ENCODE measurements around the gene MYPOP. TPM values are rescaled to one million over a fixed set of nuclear protein-coding genes. Genes with fewer than 3 reads are reported as not detected.

MYPOP gene
- total and polyA plus RNA-seq, 4 donors: 0.70 to 3.0 (median 1.3) TPM

DNA sequence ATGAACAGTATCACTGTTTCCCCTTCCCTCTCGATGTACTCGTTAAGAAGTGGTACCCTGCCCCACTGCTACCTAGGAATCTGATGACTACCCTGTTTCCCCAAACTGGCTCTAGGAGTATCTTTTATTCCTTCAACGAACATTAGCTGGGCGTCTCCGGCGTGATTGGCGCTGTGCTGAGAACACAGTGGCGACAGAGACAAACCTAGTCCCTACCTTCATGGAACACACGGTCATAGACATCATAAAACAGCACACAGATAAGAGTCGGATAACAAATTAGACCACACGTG lies 40.2 kb downstream of the MYPOP start:
- H3K36me3 ChIP-seq (ENCODE audit: control insufficient read depth in 4 of 4, insufficient read depth in 3 of 4, low read depth in 1 of 4, low read length in 3 of 4): peaks cover 0 to 3% (median 1%) of the 10 kb centered on the region in 4 donors
- H3K9me3 ChIP-seq (ENCODE audit: control insufficient read depth in 4 of 4, low read length in 3 of 4): no peaks in the 10 kb centered on the region
- H3K27ac ChIP-seq (ENCODE audit: low read depth in 1 of 2, low read length in 2 of 2): peak overlapping the region; percentile 82 to 93
- TF ChIP-seq, protein P1, sequence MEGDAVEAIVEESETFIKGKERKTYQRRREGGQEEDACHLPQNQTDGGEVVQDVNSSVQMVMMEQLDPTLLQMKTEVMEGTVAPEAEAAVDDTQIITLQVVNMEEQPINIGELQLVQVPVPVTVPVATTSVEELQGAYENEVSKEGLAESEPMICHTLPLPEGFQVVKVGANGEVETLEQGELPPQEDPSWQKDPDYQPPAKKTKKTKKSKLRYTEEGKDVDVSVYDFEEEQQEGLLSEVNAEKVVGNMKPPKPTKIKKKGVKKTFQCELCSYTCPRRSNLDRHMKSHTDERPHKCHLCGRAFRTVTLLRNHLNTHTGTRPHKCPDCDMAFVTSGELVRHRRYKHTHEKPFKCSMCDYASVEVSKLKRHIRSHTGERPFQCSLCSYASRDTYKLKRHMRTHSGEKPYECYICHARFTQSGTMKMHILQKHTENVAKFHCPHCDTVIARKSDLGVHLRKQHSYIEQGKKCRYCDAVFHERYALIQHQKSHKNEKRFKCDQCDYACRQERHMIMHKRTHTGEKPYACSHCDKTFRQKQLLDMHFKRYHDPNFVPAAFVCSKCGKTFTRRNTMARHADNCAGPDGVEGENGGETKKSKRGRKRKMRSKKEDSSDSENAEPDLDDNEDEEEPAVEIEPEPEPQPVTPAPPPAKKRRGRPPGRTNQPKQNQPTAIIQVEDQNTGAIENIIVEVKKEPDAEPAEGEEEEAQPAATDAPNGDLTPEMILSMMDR (IDR thresholded peaks at IDR 0.05; ENCODE audit: low read depth, low read length, missing input control): no peak
- TF ChIP-seq HNF4G (IDR thresholded peaks at IDR 0.05): no peak
- TF ChIP-seq JUND (IDR thresholded peaks at IDR 0.05): no peak
- TF ChIP-seq FOXA2 (IDR thresholded peaks at IDR 0.05): no peak
- TF ChIP-seq, protein P2, sequence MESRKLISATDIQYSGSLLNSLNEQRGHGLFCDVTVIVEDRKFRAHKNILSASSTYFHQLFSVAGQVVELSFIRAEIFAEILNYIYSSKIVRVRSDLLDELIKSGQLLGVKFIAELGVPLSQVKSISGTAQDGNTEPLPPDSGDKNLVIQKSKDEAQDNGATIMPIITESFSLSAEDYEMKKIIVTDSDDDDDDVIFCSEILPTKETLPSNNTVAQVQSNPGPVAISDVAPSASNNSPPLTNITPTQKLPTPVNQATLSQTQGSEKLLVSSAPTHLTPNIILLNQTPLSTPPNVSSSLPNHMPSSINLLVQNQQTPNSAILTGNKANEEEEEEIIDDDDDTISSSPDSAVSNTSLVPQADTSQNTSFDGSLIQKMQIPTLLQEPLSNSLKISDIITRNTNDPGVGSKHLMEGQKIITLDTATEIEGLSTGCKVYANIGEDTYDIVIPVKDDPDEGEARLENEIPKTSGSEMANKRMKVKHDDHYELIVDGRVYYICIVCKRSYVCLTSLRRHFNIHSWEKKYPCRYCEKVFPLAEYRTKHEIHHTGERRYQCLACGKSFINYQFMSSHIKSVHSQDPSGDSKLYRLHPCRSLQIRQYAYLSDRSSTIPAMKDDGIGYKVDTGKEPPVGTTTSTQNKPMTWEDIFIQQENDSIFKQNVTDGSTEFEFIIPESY (IDR thresholded peaks at IDR 0.05): no peak
- TF ChIP-seq FOXA1 (IDR thresholded peaks at IDR 0.05): no peak
- TF ChIP-seq GABPA (IDR thresholded peaks at IDR 0.05 in 1 of 2, conservative IDR thresholded peaks at IDR 0.05 in 1 of 2): no peak
- no peak for TF ChIP-seq YY1 (IDR thresholded peaks at IDR 0.05)
- no peak for TF ChIP-seq EGR1 (IDR thresholded peaks at IDR 0.05; ENCODE audit: low read depth in 2 of 2)
- no peak for TF ChIP-seq RAD21 (IDR thresholded peaks at IDR 0.05)
- TF ChIP-seq RXRA (IDR thresholded peaks at IDR 0.05): no peak
- TF ChIP-seq, protein P3, sequence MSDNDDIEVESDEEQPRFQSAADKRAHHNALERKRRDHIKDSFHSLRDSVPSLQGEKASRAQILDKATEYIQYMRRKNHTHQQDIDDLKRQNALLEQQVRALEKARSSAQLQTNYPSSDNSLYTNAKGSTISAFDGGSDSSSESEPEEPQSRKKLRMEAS (IDR thresholded peaks at IDR 0.05): no peak
- TF ChIP-seq TAF1 (conservative IDR thresholded peaks at IDR 0.05): no peak
- TF ChIP-seq, protein P4, sequence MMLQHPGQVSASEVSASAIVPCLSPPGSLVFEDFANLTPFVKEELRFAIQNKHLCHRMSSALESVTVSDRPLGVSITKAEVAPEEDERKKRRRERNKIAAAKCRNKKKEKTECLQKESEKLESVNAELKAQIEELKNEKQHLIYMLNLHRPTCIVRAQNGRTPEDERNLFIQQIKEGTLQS (IDR thresholded peaks at IDR 0.05): no peak
- no peak for TF ChIP-seq HNF4A (conservative IDR thresholded peaks at IDR 0.05)
- 1% methylated on average over 11 of the region's 11 CpGs for WGBS
- DNase-seq (ENCODE audit: low spot score): no peak
- H3K9ac ChIP-seq (ENCODE audit: low read depth in 1 of 2, low read length in 2 of 2): peak overlapping the region; percentile 64 to 79
- H3K27me3 ChIP-seq (ENCODE audit: control insufficient read depth in 4 of 4, insufficient read depth in 4 of 4, low read length in 3 of 4): no peaks in the 10 kb centered on the region
- peak overlapping the region; percentile 82 to 99 (median 91) for H3K4me3 ChIP-seq (ENCODE audit: low read depth in 1 of 3, low read length in 3 of 3)
- H3K4me1 ChIP-seq (ENCODE audit: control insufficient read depth in 4 of 4, insufficient read depth in 4 of 4, low read length in 3 of 4): peaks cover 4 to 44% (median 29%) of the 10 kb centered on the region in 4 donors

DNA sequence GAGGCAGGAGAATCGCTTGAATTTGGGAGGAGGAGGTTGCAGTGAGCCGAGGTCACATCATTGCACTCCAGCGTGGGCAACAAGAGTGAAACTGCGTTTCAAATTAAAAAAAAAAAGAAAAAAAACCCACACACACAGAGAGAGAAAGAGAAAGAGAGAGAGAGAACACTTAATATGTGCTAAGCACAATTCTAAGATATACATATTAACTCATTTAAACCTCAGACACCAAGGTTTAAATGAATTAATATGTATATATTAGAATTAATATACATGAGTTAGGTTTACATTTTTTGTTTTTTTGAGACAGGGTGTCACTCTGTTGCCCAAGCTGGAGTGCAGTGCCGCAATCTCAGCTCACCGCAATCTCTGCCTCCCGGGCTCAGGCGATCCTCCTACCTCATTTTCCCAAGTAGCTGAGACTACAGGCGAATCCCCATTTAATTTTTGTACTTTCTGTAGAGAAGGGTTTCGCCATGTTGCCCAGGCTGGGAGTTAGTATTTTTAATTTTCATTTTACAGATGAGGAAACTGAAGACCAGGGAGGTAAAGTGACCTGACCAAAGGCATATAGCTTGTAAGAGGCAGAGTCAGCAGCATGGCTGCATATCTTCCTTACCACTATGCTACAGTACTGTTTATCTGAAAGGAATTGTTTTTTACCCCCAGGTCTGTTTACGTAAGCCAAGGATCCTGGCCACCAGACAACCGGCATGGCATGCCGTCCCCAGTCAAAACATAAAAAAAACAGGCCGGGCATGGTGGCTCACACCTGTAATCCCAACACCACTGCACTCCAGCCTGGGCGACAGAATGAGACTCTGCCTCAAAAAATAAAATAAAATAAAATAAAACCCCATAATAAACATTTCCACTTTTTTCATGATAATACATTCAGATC lies 41.8 kb downstream of the MYPOP start:
- no peak overlapping the region for H3K9ac ChIP-seq (ENCODE audit: low read depth in 1 of 2, low read length in 2 of 2)
- H3K4me3 ChIP-seq (ENCODE audit: low read depth in 1 of 3, low read length in 3 of 3): no peak overlapping the region
- peaks cover 0 to 8% (median 2%) of the 10 kb centered on the region in 4 donors for H3K36me3 ChIP-seq (ENCODE audit: control insufficient read depth in 4 of 4, insufficient read depth in 3 of 4, low read depth in 1 of 4, low read length in 3 of 4)
- H3K4me1 ChIP-seq (ENCODE audit: control insufficient read depth in 4 of 4, insufficient read depth in 4 of 4, low read length in 3 of 4): peaks cover 2 to 29% (median 21%) of the 10 kb centered on the region in 4 donors
- TF ChIP-seq, protein P3 (IDR thresholded peaks at IDR 0.05): no peak
- no peak for TF ChIP-seq YY1 (IDR thresholded peaks at IDR 0.05)
- TF ChIP-seq, protein P4 (IDR thresholded peaks at IDR 0.05): no peak
- no peak for DNase-seq (ENCODE audit: low spot score)
- no peaks in the 10 kb centered on the region for H3K27me3 ChIP-seq (ENCODE audit: control insufficient read depth in 4 of 4, insufficient read depth in 4 of 4, low read length in 3 of 4)
- H3K27ac ChIP-seq (ENCODE audit: low read depth in 1 of 2, low read length in 2 of 2): peak overlapping the region; percentile 13 to 32
- WGBS: 71% methylated on average over 15 of the region's 15 CpGs
- H3K9me3 ChIP-seq (ENCODE audit: control insufficient read depth in 4 of 4, low read length in 3 of 4): no peaks in the 10 kb centered on the region
